NCI-H2081 treated with DMSO at 0.1 percent for 48 hours (cell line): ENCODE measurements around the gene C7.
"Not testable (repeated sequence)": the region's sequence is repeated elsewhere in the genome, so short reads cannot be mapped to it uniquely, and the experiment has no call there.

Experiments
- DNase-seq: peaks from one replicate; lab custom pipeline; 2025; lab: John Stamatoyannopoulos, UW

The C7 gene

DNA sequence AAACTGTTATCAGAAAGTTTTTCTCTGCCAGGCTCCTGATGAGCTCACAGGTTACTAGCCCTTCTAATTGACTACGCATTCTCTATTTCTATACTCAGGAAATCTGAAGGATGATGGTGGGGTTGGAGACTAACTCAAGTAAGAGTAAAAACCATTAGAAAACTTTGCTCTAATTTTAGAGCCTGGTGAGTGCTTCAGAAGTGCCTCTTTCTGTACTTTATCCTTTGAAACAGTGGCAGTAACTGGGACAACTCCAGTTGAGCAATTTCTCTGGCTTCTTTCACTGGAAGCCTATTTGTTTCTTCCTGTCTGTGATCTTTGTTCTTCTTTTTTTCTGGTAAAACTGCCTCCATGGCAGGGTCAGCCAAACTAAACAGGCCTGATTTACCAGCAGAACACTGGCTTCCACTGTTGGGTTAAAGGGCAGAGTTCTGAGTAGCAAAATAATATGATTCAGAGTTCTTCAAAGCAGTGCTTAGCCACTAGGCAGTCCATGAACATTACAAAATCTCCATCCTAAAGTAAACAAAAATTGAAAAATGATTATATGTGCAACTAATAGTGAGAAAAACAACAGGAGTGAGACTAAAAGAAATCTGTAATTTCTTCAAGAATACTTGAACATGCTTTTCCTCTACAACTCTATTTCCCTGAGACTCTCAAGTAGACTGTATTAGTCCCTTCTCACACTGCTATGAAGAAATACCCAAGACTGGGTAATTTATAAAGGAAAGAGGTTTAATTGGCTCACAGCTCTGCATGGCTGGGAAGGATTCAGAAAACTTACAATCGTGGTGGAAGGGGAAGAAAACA is 82.1 kb downstream of the C7 start:
- no peak for DNase-seq

DNA sequence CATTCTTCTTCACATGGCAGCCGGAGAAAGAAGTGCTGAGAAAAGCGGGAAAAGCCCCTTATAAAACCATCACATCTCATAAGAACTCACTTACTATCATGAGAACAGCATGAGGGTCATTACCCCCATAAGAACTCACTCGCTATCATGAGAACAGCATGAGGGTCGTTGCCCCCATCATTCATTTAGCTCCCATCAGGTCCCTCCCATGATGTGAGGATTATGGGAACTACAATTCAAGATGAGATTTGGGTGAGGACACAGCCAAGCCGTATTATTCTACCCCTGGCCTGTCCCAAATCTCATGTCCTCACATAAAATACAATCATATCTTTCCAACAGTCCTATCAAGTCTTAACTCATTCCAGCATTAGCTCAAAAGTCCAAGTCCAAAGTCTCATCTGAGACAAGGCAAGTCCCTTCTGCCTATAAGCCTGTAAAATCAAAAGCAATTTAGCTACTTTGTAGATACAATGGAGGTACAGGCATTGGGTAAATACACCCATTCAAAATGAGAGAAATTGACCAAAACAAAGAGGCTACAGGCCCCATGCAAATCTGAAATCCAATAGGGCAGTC is 82.8 kb downstream of the C7 start:
- DNase-seq: no peak

DNA sequence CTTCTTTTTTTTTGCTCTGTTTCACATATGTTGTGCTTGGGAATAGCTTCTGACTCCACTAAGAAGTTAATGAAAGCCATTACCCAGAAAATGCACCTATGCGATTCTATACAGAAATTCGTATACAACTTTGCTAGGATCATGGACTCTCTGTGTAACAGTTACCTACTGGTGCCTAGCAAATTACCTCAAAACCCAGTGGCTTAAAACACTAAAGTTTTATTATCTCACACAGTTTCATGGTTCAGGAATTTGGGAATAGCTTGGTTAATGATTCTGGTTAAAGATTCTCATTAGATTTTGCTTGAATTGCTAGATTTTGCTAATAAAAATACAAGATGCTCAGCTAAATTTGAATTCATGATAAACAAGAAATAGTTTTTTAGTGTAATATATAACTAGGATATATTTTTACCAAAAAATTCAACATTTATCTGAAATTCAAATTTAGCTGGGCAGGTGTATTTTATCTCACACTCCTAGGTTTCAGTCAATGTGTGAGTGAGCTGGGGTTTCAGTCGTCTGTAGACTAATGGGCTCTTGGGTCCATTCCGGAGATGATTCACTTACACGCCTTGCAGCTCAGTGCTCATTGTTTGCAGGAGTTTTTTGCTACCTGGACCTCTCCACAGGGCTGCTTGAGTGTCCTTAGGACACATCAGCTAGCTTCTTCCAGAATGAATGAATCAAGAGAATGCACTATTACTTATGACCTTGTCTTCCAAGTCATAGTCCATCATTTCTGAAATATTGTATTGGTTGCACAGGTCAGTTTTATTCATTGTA is 86.7 kb downstream of the C7 start:
- DNase-seq: no peak

DNA sequence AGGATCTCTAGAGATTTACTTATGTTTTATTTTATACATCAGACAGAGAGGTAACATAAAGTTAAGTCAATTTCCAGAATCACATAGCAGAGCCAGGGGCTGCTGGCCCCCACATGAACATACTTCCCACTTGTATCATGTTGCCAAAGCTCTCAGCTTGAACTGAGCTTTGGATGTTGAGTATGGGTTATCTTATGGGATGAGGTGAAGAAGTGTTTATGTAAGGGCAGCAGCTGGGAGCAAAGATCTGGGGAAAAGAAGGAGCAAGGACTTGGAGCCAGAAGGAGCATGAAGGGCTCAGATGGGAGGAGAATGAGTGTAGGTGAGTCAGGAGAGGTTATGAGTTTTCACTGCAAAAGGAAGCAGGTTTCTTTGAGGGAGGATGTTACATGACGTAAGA is 89.8 kb downstream of the C7 start:
- no peak for DNase-seq

DNA sequence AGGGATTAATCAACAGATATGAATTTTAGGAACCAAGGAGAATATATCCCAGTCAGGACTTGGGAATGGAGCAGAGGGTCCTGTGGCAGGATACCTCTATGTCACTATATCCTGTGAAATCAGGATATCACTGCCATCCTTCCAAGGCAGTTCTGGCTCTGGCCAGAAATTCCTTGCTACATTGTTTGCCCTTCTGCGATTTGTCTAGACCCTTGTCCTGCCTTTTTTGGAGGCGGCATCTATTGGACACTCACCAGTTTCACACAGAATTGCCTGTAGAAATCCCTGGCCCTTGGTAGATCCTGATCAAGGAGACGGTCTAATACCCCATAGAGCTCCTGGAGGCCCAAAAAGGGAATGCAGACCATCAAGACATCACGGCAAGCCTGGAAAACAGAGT is 90.7 kb downstream of the C7 start:
- DNase-seq: no peak

DNA sequence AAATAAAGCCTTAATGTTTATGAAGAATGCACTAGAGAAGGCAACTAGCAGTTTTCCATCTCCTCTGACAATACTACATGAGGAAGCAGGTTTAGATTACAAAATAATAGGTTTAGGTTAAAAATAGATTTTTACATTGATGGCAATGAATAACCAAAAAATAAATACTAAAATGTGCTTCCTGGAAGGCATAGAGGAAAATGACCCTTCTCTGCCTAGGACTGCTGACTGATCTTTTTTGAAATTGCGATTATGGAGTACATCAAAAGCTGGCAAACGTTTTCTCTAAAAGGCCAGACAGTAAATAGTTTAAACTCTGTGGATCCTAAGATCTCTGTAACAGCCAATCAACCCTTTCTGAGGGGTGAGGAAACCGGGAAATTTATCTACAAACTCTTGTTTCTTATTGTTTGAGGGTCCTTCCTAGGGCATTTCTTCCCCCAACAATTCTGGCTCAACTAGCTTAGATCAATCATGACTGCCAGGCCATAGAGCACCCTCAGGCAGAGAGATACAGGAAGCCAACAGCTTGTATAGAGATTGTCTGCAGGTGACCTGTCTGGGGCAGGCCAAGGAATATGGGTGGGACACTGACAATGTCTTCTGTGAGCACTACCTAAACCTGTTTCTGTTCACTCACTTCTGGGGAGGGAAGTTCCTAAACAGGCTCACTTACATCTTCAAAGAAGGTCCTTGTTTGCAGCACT is 94.5 kb downstream of the C7 start:
- no peak for DNase-seq

DNA sequence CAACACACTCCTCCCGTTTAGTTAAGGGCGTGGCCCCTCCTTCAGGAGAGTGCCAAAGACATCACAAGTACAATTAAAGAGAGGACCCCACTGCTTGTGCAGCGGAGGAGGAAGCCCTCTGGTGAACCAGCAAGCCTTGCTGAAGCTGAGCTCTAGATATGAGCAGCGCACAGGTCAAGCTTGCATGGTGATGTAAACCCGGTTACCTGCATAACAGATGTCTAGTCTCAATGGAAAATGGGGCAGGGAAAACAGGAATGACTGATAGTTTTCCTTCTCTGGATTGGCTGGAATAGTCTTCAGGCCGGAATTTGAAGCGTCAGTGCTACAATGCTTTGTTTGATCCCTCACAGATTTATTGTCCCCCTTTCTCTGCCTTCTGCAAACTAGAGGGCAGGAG is 95.6 kb downstream of the C7 start:
- no peak for DNase-seq

DNA sequence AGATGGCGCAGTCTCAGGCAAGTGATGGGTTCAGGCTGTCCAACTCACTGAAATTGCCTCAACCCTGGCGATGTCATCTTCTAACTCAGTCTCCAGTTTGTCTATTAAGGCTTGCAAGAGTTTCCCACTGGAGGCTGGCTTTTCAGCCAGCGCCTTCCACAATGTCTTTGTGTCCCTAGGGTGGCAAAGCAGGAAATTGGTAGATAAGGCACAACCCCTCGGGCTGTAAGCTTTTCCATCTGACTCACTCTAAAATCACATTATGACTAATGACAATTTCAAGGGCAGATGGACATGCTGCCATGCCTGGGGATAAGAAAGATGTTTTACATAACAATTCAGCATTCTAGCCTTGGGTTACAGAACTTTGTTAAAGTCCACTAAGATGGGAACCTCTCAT is 99.9 kb downstream of the C7 start:
- no peak for DNase-seq

DNA sequence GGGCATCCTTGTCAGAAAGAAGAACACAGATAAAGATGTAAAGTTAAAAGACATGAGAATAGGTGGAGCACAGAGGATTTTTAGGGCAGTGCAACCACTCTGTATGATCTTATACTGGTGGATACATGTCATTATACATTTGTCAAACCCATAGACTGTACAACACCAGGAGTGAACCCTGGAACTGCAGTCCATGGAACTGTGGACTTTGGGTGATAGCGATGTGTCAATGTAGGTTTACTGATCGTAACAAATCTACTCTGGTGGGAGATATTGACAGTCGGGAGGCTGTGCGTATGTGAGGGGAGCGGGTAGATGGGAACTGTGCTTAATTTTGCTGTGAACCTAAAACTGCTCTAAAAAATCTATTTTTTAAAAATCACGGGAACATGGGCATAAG is 101.3 kb downstream of the C7 start:
- DNase-seq: no peak

DNA sequence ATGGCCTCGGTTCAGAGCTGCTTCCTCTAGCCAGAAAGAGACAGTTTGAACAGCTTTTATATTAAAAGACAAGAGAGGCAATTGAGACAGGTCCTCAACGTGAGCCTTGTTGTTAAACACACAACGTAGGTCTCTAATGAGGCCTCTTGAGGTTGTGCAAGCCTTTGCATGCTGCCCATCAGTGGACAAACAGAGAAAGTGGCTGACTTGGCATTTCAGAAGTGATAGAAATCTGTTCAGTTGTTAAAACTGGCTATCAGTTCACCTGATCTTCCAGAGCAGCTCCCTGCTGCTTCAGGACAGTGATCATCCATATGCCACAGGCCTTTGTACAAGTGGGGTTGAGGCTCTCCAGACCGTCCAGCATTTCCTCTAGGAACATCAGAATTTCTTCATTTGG is 103.0 kb downstream of the C7 start:
- DNase-seq: no peak

DNA sequence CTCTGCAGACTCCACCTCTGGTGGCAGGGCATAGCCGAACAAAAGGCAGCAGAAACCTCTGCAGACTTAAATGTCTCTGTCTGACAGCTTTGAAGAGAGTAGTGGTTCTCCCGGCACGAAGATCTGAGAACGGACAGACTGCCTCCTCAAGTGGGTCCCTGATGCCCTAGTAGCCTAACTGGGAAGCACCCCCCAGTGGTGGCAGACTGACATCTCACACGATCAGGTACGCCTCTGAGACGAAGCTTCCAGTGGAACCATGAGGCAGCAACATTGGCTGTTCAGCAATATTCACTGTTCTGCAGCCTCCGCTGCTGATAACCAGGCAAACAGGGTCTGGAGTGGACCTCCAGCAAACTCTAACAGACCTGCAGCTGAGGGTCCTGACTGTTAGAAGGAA is 113.3 kb downstream of the C7 start:
- not testable (repeated sequence) for DNase-seq
